ENCODE data around the gene GDAP2.

GDAP2 gene

GRCh38 chr1:117905019-117905418, 24.4 kb downstream of the GDAP2 start:
- no peak overlapping the region for H3K4me3 ChIP-seq (ENCODE audit: low read depth, low read length)
- no peak for DNase-seq (ENCODE audit: low read depth)

GRCh38 chr1:117904485-117904884, 24.9 kb downstream of the GDAP2 start:
- no peak overlapping the region for H3K4me3 ChIP-seq (ENCODE audit: low read depth, low read length)
- no peak for DNase-seq (ENCODE audit: low read depth)

GRCh38 chr1:117902944-117903343, 26.5 kb downstream of the GDAP2 start:
- H3K4me3 ChIP-seq (ENCODE audit: low read depth, low read length), result no peak overlapping the region
- no peak for DNase-seq (ENCODE audit: low read depth)

GRCh38 chr1:117899801-117900200, 29.6 kb downstream of the GDAP2 start:
- H3K4me3 ChIP-seq (ENCODE audit: low read depth, low read length), result no peak overlapping the region
- DNase-seq (ENCODE audit: low read depth), result no peak

GRCh38 chr1:117897551-117897950, 31.9 kb downstream of the GDAP2 start:
- no peak for DNase-seq (ENCODE audit: low read depth)

GRCh38 chr1:117895482-117896114, 33.8 kb downstream of the GDAP2 start:
- DNase-seq (ENCODE audit: low read depth), result peak; percentile 57
- no peak overlapping the region for H3K4me3 ChIP-seq (ENCODE audit: low read depth, low read length)

More at GRCh38 chr1:117897551-117897950, 31.9 kb downstream of the GDAP2 start:
- H3K4me3 ChIP-seq (ENCODE audit: low read depth, low read length), result no peak overlapping the region

- DNase-seq (ENCODE audit: low read depth), result no peak
- no peak overlapping the region for H3K4me3 ChIP-seq (ENCODE audit: low read depth, low read length)
Measured at GRCh38 chr1:117894078-117894477, 35.3 kb downstream of the GDAP2 start.

GRCh38 chr1:117892512-117892911, 36.9 kb downstream of the GDAP2 start:
- no peak for DNase-seq (ENCODE audit: low read depth)
- H3K4me3 ChIP-seq (ENCODE audit: low read depth, low read length), result no peak overlapping the region

- no peak for DNase-seq (ENCODE audit: low read depth)
Measured at GRCh38 chr1:117890452-117890851, 39.0 kb downstream of the GDAP2 start.

GRCh38 chr1:117886101-117886795, 43.2 kb downstream of the GDAP2 start:
- DNase-seq (ENCODE audit: low read depth), result peak; percentile 13
- H3K4me3 ChIP-seq (ENCODE audit: low read depth, low read length), result no peak overlapping the region

More at GRCh38 chr1:117890452-117890851, 39.0 kb downstream of the GDAP2 start:
- H3K4me3 ChIP-seq (ENCODE audit: low read depth, low read length), result no peak overlapping the region

- no peak for DNase-seq (ENCODE audit: low read depth)
- no peak overlapping the region for H3K4me3 ChIP-seq (ENCODE audit: low read depth, low read length)
Measured at GRCh38 chr1:117883616-117884015, 45.8 kb downstream of the GDAP2 start.

- no peak for DNase-seq (ENCODE audit: low read depth)
- H3K4me3 ChIP-seq (ENCODE audit: low read depth, low read length), result no peak overlapping the region
Measured at GRCh38 chr1:117879284-117879683, 50.1 kb downstream of the GDAP2 start.

- H3K4me3 ChIP-seq (ENCODE audit: low read depth, low read length), result no peak overlapping the region
Measured at GRCh38 chr1:117877823-117878222, 51.6 kb downstream of the GDAP2 start.

GRCh38 chr1:117871013-117871412, 58.4 kb downstream of the GDAP2 start:
- no peak overlapping the region for H3K4me3 ChIP-seq (ENCODE audit: low read depth, low read length)
- DNase-seq (ENCODE audit: low read depth), result no peak

More at GRCh38 chr1:117877823-117878222, 51.6 kb downstream of the GDAP2 start:
- no peak for DNase-seq (ENCODE audit: low read depth)

GRCh38 chr1:117861694-117862093, 67.7 kb downstream of the GDAP2 start:
- H3K4me3 ChIP-seq (ENCODE audit: low read depth, low read length), result no peak overlapping the region
- DNase-seq (ENCODE audit: low read depth), result no peak

GRCh38 chr1:117860896-117861610, 68.4 kb downstream of the GDAP2 start:
- no peak overlapping the region for H3K4me3 ChIP-seq (ENCODE audit: low read depth, low read length)
- DNase-seq (ENCODE audit: low read depth), result peak; percentile 61

GRCh38 chr1:117859901-117860300, 69.5 kb downstream of the GDAP2 start:
- DNase-seq (ENCODE audit: low read depth), result no peak
- no peak overlapping the region for H3K4me3 ChIP-seq (ENCODE audit: low read depth, low read length)

- H3K4me3 ChIP-seq (ENCODE audit: low read depth, low read length), result no peak overlapping the region
- no peak for DNase-seq (ENCODE audit: low read depth)
Measured at GRCh38 chr1:117857418-117857817, 72.0 kb downstream of the GDAP2 start.

GRCh38 chr1:117852853-117853553, 76.4 kb downstream of the GDAP2 start:
- H3K4me3 ChIP-seq (ENCODE audit: low read depth, low read length), result no peak overlapping the region
- no peak for DNase-seq (ENCODE audit: low read depth)

- no peak for DNase-seq (ENCODE audit: low read depth)
- H3K4me3 ChIP-seq (ENCODE audit: low read depth, low read length), result no peak overlapping the region
Measured at GRCh38 chr1:117851687-117852086, 77.7 kb downstream of the GDAP2 start.

All from skeletal muscle cell (primary cell).